ENCODE data around the gene ACVR2B.

GRCh38 chr3:38500688-38501417 is 47.2 kb downstream of the ACVR2B start:
- TF ChIP-seq CTCF (IDR thresholded peaks at IDR 0.05) (no peak), REST (IDR thresholded peaks at IDR 0.05; ENCODE audit: insufficient read depth in 1 of 2, low read depth in 2 of 2, low read length in 1 of 2) (no peak)
